GM19035 (cell line): ENCODE measurements around the gene AADACL4.

Experiments
- ATAC-seq: cut with Tn5 transposase; IDR thresholded peaks from one replicate; pipeline ENCODE4 v1.9.1; 2021; ENCODE audit not compliant: unreplicated experiment

Gene AADACL4

DNA sequence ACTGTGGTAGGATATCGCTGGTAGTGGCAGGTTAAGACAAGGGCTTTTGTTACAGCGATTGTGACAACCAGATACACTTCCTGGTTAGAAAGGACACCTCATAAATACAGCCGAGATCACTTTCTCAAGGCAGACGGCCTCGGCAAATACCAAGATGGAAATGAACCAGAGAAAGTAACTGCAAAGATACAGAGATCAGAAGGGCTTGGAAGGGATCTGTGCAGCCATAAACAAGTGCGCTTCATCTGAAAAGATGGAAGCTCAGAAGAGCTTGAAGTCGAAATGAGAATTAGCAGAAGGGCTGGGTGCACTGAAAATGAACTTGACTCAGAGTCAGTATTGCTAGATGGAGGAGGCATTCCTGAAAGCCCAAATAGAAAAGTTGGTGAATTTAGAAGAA is 32.9 kb upstream of the AADACL4 start:
- no peak for ATAC-seq

DNA sequence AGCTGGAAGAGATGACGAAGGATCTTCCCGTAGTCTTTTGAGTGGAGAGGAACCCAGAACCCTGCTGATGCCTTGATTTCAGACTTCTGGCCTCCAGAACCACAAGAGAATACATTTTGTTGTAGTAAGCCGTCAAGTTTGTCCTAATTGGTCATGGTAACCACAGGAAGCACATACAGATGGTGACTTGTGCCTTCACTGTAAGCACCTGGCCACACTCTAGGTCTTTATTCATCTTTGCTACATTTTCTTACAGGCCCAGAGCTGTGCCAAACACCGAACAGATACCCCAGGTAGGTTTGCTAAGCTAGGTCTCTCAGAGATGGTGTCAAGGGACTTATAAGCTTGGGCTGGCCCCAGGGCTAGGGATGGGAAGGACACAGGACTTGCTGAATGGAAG is 30.7 kb upstream of the AADACL4 start:
- no peak for ATAC-seq

DNA sequence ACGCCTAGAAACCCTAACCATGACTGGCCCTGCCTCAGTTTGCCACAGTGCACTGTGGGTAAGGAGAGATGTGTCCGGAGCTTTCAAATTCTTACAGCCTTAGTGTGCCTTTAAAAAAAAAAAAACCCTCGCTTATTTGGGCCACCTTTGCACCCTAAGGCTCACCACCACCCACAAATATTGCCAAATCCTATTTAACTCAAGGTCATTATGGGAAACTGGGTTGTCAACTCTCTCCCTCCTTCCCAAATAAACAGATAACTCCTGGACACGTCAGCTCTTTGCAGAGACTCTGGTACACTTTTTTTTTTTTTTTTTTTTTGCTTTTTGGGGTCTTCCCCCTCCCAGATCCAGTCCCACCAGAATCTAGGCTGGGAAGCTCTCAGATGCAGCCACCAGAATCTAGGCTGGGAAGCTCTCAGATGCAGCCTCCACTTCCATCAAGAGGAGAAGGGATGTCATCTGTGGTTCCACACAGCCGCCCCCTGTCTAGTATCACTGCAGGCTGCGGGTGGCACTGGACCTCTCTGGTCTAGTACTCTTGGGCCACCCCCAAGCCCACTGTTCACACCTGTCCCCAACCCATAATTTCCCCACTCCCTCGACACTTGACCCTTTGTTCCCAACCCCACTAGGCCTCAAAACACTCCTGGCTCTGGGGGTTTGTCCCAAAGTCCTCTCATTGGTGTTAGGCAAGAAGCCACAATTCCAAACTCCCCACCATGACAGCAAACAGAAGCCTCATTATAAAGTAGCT is 29.3 kb upstream of the AADACL4 start:
- ATAC-seq = no peak

DNA sequence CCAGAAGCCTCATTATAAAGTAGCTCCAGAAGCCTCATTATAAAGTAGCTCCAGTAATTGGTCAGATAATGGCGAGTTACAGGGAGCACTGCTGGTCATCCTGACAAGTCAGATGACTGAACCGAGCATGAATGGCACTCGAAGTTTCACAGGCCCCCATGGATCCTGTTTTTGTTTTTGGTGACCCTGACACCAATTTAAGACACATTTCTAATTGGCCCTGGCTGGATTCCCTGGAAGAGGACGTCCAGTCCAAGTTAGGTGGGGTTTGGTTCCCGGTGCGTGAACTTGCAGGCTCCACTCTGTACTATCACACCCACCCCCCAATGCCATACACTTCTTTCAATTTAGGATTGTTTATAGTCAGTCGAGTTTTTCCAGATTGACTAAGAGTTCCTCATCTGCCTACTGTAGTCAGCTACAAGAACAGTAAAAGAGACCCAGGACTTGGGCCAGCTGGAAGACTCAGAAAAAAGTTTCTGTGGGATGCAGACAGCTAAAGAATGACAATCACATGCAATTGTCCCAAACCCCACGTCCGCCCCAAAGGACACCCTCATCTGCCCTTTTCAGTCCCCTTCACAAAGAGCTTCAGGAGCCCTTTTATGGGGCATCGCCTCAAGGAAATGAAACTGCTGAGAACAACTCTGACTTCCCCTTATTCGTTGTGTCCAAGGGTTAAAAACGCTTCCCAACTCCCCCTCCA is 28.6 kb upstream of the AADACL4 start:
- ATAC-seq = no peak

DNA sequence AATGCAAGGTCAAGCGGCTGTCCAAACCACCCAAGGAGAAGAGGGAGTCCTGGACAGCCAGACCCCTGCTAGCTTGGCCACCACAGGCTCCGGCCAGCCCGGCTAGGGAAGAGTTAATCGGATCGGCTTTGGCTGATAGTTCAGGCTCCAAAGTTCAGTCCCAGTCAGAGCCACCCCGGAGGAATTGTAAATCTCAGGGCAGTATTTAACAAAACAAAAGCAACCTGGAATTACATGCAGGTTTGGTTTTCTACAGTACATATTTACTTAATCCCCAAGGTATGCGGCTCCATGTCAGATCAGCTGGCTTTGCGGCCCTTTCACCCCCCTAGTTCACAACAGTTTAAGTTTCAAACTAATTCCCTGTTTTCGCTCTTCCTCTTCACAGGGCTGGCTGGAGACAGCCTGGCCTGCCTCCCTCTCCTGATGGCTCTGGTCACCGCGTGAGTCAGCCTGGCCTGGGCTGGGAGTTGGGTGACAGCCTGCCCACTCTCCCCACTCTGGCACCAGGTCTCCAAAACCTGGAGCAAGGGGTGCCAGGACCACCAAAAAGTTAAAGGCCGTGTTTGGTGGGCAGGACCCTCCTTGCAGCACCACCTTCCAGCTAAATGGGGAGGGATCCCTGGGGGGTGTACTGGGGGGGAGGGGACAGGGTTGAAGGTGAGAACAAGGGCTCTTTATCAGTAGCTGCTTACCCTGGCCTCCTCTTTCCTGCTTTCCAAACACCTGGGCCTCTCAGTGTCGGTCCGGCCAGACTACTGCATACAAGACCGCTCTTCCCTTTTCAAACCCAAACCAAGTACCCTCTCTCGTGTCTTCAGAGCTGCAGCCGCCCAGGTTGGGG is 27.8 kb upstream of the AADACL4 start:
- no peak for ATAC-seq

DNA sequence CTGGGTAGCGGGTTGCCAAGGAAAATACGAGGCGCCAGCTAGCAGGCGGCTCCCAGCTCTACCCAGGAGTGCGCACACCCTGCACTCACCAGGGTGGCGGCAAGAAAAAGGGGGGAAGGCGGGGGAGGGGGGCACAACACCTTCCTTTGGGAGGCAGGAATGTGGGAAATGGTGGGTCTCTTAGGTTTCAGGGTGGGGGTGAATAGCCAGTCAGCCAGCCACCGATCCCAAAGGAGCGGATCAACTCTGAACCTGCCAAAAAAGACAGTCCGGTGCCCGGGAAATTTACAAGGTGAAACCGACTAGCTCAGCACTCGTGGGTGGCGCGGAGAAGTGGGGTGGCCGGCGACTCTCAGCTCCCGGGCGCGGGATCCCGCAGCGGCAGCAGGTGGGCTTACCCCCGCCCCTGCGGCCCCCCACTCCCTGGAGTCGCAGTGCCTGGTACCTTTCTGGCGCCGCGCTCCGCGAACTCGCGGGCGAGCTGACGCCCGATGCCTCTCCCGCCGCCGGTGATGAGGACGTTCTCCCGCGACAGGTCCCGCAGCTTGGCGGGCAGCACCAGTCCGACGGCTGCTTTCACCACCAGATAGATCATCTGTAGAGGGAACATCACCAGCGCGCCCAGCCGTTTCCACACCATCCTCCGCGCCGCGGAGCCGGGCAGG is 27.0 kb upstream of the AADACL4 start:
- no peak for ATAC-seq

DNA sequence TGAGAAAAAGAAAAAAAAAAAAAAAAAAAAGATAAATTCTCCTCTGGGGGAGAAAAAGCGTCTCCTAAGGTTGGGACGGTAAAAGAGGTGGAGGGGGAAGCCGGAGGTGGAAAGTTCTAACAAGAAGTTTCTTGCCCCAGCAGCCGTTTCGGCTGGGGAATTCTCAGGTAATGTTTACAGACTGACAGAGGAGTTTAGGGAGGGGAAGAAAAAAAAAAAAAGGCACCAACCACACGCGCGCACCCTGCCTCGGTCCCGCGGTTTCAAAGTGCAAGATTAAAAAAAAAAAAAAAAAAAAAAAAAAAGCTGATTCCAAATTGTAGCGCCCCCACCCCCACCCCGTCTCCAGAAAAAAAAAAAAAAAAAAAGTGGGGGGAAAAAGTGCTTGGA is 26.4 kb upstream of the AADACL4 start:
- no peak for ATAC-seq

DNA sequence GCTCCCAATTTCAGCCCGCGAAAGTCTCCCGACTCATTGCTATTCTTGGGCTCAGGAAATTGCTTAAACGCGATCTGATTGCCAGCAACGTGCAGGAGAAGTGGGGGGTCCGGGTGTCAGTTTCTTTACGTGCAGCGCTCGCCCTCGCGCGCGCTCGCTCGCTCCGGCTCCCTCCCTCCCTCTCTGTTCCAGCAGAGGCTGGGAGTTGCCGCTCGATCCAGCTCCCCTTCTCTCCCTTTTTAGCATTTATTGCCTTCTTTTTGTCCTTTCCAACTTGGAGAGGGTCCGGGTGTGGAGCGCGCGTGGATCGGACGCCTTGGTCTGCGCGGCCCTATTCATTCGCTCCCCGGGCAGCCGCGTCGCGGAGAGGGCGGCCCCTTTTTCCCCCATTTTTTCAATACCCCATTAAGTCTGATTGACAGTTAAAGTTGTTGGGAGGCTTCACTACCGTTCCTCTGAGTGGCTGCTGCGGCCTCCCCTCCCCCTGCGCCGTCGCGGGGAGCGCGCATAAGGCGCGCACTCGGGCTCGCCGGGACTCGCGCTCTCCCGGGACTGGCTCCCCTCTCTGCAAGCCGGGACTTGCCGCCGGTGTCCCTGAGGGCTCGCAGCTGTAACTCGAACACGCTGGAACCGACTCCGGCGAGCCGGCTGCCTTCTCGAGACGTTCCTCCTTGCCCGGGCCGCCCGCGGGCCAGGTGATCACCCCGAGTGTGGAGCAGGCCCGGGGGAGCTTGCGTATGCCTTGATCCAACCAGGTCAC is 25.8 kb upstream of the AADACL4 start, which contains the start of gene DHRS3:
Gene DHRS3, minus strand, starts transcription at position 310 of the 760 bp plus-strand sequence. CDS start 862 bp downstream, outside the sequence.
- no peak for ATAC-seq

DNA sequence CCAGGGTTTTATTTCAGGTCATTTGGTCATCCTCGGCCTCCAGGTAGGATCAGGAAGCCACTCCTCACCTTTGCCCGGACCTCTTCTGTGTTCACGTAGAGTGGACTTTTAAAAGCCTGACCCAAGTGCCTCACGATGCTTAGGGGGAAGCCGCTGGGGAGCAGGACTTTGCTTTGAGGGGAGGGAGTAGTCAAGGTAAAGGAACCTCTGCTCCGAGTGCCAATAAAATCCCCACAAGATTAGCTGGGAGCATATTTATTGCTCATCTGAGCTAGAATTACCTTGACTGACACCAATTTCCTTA is 25.3 kb upstream of the AADACL4 start:
- no peak for ATAC-seq

DNA sequence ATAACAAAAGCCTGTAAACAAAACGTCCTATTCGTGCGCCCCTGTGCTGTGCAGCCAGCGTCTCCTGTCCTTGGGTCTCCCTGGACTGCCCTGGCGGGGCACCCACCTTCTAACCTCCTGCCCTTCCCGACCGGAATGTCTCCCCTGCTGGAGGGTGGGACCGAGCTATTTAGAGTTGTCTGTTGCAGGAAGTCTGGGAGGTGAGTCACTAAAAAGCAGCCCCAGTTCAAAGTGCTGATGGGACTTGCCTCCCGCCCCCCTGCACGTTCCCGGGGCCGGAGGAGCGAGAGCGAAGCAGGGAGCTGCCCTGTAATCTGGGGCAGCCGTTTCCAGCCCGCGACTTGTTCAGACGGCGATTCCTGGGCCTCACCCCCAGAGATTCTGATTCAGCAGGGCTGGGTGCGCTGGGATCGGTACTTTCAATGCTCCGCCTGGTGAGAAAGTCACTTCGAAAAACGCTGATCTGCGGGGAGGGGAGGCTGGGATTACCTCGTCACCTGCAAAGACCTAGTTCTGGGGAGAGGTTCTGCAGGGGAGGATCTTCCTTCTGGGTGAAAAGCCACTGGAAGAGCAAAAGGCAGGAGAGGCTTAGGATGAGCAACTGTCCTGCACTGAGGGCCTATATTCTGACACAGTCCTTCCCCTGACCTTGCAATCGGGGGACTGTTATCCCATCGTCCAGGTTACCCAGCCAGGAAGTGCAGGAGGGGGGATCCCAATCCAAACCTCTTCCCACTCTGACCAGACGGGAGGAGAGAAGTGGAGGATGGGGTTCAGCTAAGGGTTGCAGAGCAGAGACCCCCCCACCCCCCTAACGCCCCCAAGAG is 24.7 kb upstream of the AADACL4 start:
- ATAC-seq = no peak

DNA sequence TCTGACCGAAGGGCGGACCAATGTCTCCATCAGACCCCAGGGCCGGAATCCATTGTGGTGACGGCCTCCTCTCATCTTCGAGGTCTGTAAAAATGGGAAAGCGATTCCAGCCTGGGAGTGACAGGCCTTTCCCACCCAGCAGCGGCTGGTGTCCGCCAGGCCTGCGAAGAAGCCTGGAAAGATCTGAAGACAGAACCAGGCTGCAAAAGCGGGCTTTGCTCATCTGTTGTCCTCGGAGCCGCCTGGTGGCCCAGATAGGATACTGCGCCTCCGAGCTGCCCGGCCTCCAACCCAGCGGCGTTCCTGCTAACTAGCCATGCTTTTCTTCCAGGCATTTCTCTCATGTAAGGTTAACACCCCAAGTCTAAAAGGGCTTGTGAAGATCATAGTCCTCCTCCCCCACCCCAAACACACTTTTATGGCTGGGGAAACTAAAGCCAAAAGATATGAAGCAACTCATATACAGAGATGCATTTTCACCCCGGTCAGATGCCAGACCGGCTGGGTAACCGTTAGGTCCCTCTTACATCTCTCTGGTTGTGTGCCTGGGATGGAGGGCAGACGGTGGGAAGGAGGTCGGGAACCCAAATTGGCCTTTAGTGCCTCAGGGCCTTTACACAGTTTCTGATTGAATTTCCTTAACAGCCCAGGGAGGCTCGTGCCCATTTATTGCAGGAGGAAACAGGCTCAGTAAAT is 23.9 kb upstream of the AADACL4 start:
- ATAC-seq = peak; percentile 45

DNA sequence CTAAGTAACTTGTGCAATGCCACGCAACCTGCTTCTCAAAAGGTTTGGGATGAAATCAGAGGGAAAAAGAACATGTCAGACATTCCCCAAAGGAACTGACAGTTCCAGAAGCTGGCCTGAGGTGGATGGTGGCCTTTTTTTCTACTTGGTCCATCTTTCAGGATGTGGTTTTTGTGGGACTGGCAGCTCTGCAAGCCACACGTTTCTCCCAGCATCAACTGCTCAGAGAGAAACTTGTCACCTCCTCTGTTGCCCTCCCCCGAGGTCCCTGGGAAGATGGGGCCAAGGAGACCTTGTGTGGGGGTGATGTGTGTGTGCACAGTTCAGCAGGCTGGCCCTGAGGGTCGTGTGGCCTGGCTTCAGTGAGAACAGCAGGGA is 23.4 kb upstream of the AADACL4 start:
- ATAC-seq = no peak

DNA sequence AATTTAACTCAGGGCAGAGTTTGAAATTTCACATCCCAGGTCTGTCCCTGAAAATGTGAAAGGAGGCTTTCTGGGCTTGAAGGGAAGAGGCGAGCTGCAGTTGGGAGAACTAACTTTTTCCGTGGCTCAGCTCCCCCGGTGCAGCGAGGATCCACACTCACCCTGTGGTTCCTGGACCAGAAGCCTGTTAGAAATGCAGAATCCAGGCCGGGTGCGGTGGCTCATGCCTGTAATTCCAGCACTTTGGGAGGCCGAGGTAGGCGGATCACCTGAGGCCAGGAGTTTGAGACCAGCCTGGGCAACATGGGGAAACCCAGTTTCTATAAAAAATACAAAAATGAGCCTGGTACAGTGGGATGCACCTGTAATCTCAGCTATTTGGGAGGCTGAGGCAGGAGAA is 23.0 kb upstream of the AADACL4 start:
- no peak for ATAC-seq

DNA sequence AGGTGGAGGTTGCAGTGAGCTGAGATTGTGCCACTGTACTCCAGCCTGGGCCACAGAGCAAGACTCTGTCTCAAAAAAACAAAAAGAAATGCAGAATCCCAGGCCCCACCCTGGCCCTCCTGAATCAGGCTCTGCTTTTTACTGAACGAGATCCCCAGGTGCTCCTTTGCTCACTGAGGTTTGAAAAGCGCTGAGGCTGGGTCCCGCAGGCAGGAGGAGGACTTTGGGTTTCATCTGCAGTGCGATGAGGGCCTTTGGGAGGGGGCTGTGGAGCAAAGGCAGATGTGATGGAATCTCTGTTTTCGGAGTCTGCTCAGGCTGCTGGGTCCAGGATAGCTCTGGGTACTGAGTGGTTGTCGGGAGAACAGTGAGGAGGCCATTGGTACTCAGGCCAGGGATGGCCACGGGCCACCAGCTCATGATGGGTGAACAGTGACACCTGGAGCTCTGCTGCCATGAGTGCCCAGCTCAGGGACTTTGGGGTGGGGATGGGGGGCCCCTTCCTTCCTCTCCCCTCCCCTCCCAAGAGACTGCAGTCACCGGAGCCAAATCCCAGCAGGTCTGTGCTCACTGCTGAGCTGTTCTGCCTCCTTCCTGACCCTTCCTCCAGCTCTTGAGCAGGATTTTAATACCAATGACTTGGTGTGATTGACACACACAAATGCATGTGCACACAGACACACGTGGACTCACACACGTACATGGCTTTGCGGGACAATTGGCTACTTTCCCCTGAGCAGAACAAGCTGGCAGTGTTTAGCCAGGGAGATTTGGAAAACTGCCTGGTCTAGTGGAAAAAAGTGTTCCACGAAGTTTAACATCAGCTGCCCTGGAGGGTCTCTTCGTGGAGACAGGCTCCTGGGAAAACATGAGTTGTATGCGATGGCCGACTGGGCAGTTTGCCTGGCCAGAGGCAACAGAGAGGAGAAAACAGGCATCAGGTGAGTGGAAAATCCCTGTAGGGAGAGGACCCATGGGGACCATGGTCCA is 22.2 kb upstream of the AADACL4 start:
- ATAC-seq = no peak

DNA sequence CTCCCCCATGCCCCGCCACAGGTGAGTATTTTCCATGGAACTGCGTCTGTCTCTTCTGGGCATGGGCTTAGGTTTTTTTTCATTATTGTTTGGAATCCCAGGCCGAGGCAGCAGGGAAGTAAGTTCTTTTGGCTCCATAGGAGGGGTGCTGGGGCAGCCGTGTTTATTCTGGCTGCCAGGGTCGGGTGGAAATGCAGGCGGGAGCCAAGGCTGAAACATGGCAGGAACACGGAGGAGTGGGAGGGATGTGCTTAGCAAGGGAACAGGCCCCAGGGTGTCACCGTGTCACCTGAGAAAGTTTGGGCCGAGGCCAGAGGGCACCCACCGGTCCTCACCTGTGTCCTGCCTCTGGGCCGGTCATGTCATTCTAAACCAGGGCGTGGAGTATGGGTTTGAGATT is 21.4 kb upstream of the AADACL4 start:
- ATAC-seq = no peak

DNA sequence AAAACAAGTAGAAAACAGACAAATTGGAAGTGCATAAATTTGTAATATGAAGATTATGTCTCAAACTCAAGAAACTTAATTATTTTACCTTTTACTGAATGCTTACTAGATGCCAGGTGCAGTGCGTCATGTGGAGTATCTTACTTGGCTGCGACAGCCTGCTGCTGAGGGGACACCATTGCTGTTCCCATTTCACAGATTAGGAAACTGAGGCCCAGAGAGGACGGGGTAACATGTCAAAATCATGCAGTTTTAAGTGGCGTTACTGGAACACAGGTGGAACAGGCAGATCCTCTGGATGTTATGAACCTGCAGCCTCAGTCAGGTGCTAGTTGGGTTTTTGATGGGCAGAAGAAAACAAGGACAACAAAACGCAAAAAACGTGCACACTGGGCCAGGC is 18.6 kb upstream of the AADACL4 start:
- no peak for ATAC-seq

DNA sequence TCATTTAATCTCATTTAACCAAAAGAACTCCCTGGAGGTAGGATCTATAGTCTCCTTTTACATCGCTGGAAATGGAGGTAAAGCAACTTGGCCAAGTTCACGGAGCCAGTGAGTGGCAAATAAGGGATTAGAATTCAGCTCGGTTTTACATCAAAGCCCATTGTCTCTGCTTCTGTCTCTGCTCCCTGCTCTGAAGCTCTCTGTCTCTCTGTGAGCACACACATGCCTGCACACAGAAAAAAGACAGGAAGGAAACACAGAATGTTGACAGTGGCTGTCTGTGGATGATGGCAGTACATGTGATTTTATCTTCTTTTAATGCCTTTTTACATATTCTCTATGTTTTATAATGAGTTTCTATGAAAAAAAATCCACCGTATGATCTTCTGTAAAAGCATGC is 17.0 kb upstream of the AADACL4 start:
- no peak for ATAC-seq

DNA sequence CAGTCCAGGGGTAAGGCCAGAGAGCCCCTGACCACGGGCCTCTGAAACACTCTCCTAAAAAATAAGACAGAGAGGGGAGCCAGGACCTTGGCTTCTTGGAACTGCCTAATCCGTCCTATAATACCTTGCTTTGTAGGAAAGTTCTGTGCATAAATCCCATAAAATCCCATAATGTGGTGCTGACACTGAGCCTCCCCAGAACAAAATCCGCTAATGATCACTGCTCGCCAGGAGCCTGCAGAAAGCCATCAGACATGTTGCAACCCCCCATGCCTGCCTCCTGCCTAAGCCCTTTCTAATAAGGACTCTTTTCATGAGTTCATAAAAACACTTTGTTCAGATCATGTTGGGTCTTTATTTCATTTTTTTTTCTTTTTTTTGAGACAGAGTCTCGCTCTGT is 16.6 kb upstream of the AADACL4 start:
- no peak for ATAC-seq
